Measurements from ENCODE around the gene LAYN. TPM values are rescaled to one million over a fixed set of nuclear protein-coding genes. Genes with fewer than 3 reads are reported as not detected.

Gene LAYN
- polyA plus RNA-seq, 1 of the 3 experiments (the other 2 are of a cell fraction) = 366 TPM

GRCh38 chr11:111494040-111494439 is 46.5 kb upstream of the LAYN start:
- no peaks in the 10 kb centered on the region for H3K9me3 ChIP-seq
- no peaks in the 10 kb centered on the region for H4K20me1 ChIP-seq (ENCODE audit: insufficient read depth)
- no peaks in the 10 kb centered on the region for H3K79me2 ChIP-seq (ENCODE audit: insufficient read depth)
- H3K4me3 ChIP-seq (ENCODE audit: low read depth in 2 of 2, low read length in 1 of 2) = no peak overlapping the region
- TF ChIP-seq SIN3A (IDR thresholded peaks at IDR 0.05; ENCODE audit: borderline replicate concordance, low read depth, low read length) (no peak), GATA2 (CRISPR knock-in tag; IDR thresholded peaks at IDR 0.05) (no peak)
- H3K4me2 ChIP-seq = no peak overlapping the region
- DNase-seq = no peak
- no peak overlapping the region for H3K27ac ChIP-seq (ENCODE audit: low read depth in 2 of 2, low read length in 1 of 2)
- H2AFZ ChIP-seq (ENCODE audit: low read depth) = no peak overlapping the region
- ChIA-PET POLR2A (no interaction called here), CTCF (interaction anchor here (0.8 kb wide), 1 partner anchor 48 kb away, joined by 4 read pairs; no protein-coding TSS in a partner anchor)
- no peaks in the 10 kb centered on the region for H3K4me1 ChIP-seq (ENCODE audit: control insufficient read depth in 1 of 2, insufficient read depth in 2 of 2, low read depth in 1 of 2, low read length in 1 of 2)
- H3K9ac ChIP-seq = no peak overlapping the region
- no peaks in the 10 kb centered on the region for H3K36me3 ChIP-seq (replicated peaks in 1 of 2; ENCODE audit: control insufficient read depth in 1 of 2, insufficient read depth in 2 of 2, low read length in 1 of 2)
- H3K27me3 ChIP-seq (ENCODE audit: insufficient read depth) = no peaks in the 10 kb centered on the region
- WGBS (ENCODE audit: low lambda C conversion rate) = 69% methylated on average over 1 of the region's 1 CpG
- no peaks in the 10 kb centered on the region for H3F3A ChIP-seq (replicated peaks; ENCODE audit: insufficient read depth)
- H3K9me2 ChIP-seq = no peaks in the 10 kb centered on the region

- DNase-seq = no peak
Measured at GRCh38 chr11:111499483-111499882, 41.0 kb upstream of the LAYN start.

More at GRCh38 chr11:111499483-111499882, 41.0 kb upstream of the LAYN start:
- Histone ChIP-seq H3K4me1 (ENCODE audit: control insufficient read depth in 1 of 2, insufficient read depth in 2 of 2, low read depth in 1 of 2, low read length in 1 of 2) (no peaks in the 10 kb centered on the region), H3F3A (replicated peaks; ENCODE audit: insufficient read depth) (no peaks in the 10 kb centered on the region), H3K9ac (no peak overlapping the region), H3K36me3 (replicated peaks in 1 of 2; ENCODE audit: control insufficient read depth in 1 of 2, insufficient read depth in 2 of 2, low read length in 1 of 2) (no peaks in the 10 kb centered on the region), H3K27ac (ENCODE audit: low read depth in 2 of 2, low read length in 1 of 2) (no peak overlapping the region), H3K79me2 (ENCODE audit: insufficient read depth) (no peaks in the 10 kb centered on the region), H3K9me2 (no peaks in the 10 kb centered on the region), H3K4me2 (no peak overlapping the region), H3K4me3 (ENCODE audit: low read depth in 2 of 2, low read length in 1 of 2) (no peak overlapping the region), H3K9me3 (no peaks in the 10 kb centered on the region), H3K27me3 (ENCODE audit: insufficient read depth) (no peaks in the 10 kb centered on the region), H2AFZ (ENCODE audit: low read depth) (no peak overlapping the region), H4K20me1 (ENCODE audit: insufficient read depth) (no peaks in the 10 kb centered on the region)
- ChIA-PET CTCF (no interaction called here), POLR2A (no interaction called here)
- no peak for TF ChIP-seq USF2 (IDR thresholded peaks at IDR 0.05; ENCODE audit: borderline replicate concordance, low read depth, low read length)
- no peak for TF ChIP-seq TEAD4 (IDR thresholded peaks at IDR 0.05; ENCODE audit: borderline replicate concordance, insufficient read depth)
- TF ChIP-seq CTCF (IDR thresholded peaks at IDR 0.05) = no peak
- no peak for TF ChIP-seq SMC3 (IDR thresholded peaks at IDR 0.05; ENCODE audit: low read depth, low read length)
- TF ChIP-seq GATA2 (CRISPR knock-in tag; IDR thresholded peaks at IDR 0.05) = no peak
- no peak for TF ChIP-seq JUND (IDR thresholded peaks at IDR 0.05)
- no peak for TF ChIP-seq EP300 (IDR thresholded peaks at IDR 0.05; ENCODE audit: borderline replicate concordance in 1 of 2, low read depth in 1 of 2, low read length in 1 of 2)
- no peak for TF ChIP-seq RXRA (IDR thresholded peaks at IDR 0.05; ENCODE audit: borderline replicate concordance, low read depth)
- TF ChIP-seq SIN3A (IDR thresholded peaks at IDR 0.05; ENCODE audit: borderline replicate concordance, low read depth, low read length) = no peak
- no peak for TF ChIP-seq PBX3 (IDR thresholded peaks at IDR 0.05)
- TF ChIP-seq EZH2phosphoT487 (IDR thresholded peaks at IDR 0.05; ENCODE audit: borderline replicate concordance, low read depth) = no peak
- no peak for TF ChIP-seq MEF2A (IDR thresholded peaks at IDR 0.05; ENCODE audit: borderline replicate concordance, low read depth)
- TF ChIP-seq ELF1 (IDR thresholded peaks at IDR 0.05) = no peak
- no peak for TF ChIP-seq CHD2 (IDR thresholded peaks at IDR 0.05; ENCODE audit: low read length, partially characterized antibody)
- no peak for TF ChIP-seq RAD21 (IDR thresholded peaks at IDR 0.05; ENCODE audit: low read length)
- TF ChIP-seq ZBTB33 (IDR thresholded peaks at IDR 0.05; ENCODE audit: borderline replicate concordance, low read depth) = no peak
- TF ChIP-seq TAF1 (IDR thresholded peaks at IDR 0.05; ENCODE audit: borderline replicate concordance, low read depth, low read length) = no peak
- no peak for TF ChIP-seq RCOR1 (IDR thresholded peaks at IDR 0.05; ENCODE audit: low read length)
- no peak for TF ChIP-seq NFIC (IDR thresholded peaks at IDR 0.05; ENCODE audit: borderline replicate concordance)
- no peak for TF ChIP-seq FOSL2 (IDR thresholded peaks at IDR 0.05; ENCODE audit: borderline replicate concordance, low read depth)
- WGBS (ENCODE audit: low lambda C conversion rate) = 91% methylated on average over 5 of the region's 5 CpGs
